NOMO-1 treated with DMSO at 0.1 percent for 48 hours (cell line): ENCODE measurements around the gene DUOX1.
"Not testable (repeated sequence)": the region's sequence is repeated elsewhere in the genome, so short reads cannot be mapped to it uniquely, and the experiment has no call there.

Experiments used
- DNase-seq: peaks from one replicate; lab custom pipeline; 2025; ENCODE audit not compliant: unreplicated experiment; lab: John Stamatoyannopoulos, UW

DUOX1 gene

GRCh38 chr15:45120081-45120972 is 9.5 kb upstream of the DUOX1 start:
- no peak for DNase-seq

GRCh38 chr15:45121020-45121419 is 8.8 kb upstream of the DUOX1 start:
- DNase-seq, result no peak

- DNase-seq, result no peak
Measured at GRCh38 chr15:45121706-45122417, 7.9 kb upstream of the DUOX1 start.

GRCh38 chr15:45122719-45123118 is 7.1 kb upstream of the DUOX1 start:
- DNase-seq, result no peak

- DNase-seq, result no peak
Measured at GRCh38 chr15:45123397-45123796, 6.4 kb upstream of the DUOX1 start.

GRCh38 chr15:45126535-45127158 is 3.1 kb upstream of the DUOX1 start:
- peak; percentile 21 for DNase-seq

- DNase-seq, result no peak
Measured at GRCh38 chr15:45128971-45129639, 689 bp upstream of the DUOX1 start.

- no peak for DNase-seq
Measured at GRCh38 chr15:45130291-45131000, 652 bp downstream of the DUOX1 start.

- no peak for DNase-seq
Measured at GRCh38 chr15:45131510-45131909, 1.7 kb downstream of the DUOX1 start.

GRCh38 chr15:45132844-45133560 is 3.2 kb downstream of the DUOX1 start:
- no peak for DNase-seq

- DNase-seq, result no peak
Measured at GRCh38 chr15:45133561-45133920, 3.7 kb downstream of the DUOX1 start.

- no peak for DNase-seq
Measured at GRCh38 chr15:45134046-45134445, 4.3 kb downstream of the DUOX1 start.

GRCh38 chr15:45134682-45135604 is 5.1 kb downstream of the DUOX1 start:
- no peak for DNase-seq

- not testable (repeated sequence) for DNase-seq
Measured at GRCh38 chr15:45135705-45136377, 6.0 kb downstream of the DUOX1 start.

GRCh38 chr15:45136378-45136764 is 6.6 kb downstream of the DUOX1 start:
- DNase-seq, result no peak

- DNase-seq, result no peak
Measured at GRCh38 chr15:45137703-45138102, 7.9 kb downstream of the DUOX1 start.

GRCh38 chr15:45138814-45139765 is 9.3 kb downstream of the DUOX1 start:
- DNase-seq, result no peak
